Astrocyte of the cerebellum (primary cell): ENCODE results near the gene DHX30.

Experiments
- DNase-seq: peaks from one replicate; pipeline ENCODE4 v3.0.0-alpha.2; 2011; ENCODE audit warnings: low read depth
- H3K4me3 ChIP-seq: 2 replicates; pipeline ENCODE4 v1.5.1; 2011; ENCODE audit warnings: mild to moderate bottlenecking, low read depth, low read length, moderate library complexity
- in situ Hi-C: cut with HindIII; loops from 2 replicates; pipeline ENCODE4 v1.10.0; 2017; ENCODE audit warnings: low sequenced_read_pairs
- TF ChIP-seq, protein P1 (sequence below): IDR thresholded peaks from 2 replicates; pipeline ENCODE4 v1.5.1; 2012; ENCODE audit warnings: low read length, low read depth, moderate library complexity, mild to moderate bottlenecking; ENCODE audit errors: missing control alignments

DHX30 gene

DNA sequence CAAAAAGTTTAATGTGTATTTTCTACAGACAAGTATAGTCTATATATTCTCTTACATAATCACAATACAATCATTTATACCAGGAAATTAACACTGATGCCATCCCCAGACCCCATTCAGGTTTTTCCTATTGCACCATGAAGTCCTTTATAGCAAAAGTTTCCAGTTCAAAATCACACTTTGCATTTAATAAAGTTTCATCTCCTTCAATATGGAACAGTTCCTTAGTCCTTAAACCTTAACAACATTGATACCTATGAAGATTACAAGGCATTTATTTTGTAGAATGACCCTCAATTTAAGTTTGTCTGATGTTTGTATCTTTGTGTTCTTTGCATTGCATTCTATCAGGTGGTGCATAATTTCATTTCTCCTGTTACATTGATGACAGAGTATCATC is 19.3 kb upstream of the DHX30 start:
- DNase-seq, result no peak
- TF ChIP-seq, protein P1, sequence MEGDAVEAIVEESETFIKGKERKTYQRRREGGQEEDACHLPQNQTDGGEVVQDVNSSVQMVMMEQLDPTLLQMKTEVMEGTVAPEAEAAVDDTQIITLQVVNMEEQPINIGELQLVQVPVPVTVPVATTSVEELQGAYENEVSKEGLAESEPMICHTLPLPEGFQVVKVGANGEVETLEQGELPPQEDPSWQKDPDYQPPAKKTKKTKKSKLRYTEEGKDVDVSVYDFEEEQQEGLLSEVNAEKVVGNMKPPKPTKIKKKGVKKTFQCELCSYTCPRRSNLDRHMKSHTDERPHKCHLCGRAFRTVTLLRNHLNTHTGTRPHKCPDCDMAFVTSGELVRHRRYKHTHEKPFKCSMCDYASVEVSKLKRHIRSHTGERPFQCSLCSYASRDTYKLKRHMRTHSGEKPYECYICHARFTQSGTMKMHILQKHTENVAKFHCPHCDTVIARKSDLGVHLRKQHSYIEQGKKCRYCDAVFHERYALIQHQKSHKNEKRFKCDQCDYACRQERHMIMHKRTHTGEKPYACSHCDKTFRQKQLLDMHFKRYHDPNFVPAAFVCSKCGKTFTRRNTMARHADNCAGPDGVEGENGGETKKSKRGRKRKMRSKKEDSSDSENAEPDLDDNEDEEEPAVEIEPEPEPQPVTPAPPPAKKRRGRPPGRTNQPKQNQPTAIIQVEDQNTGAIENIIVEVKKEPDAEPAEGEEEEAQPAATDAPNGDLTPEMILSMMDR, result no peak
- no peak overlapping the region for H3K4me3 ChIP-seq
- in situ Hi-C loops, result no loop called here

DNA sequence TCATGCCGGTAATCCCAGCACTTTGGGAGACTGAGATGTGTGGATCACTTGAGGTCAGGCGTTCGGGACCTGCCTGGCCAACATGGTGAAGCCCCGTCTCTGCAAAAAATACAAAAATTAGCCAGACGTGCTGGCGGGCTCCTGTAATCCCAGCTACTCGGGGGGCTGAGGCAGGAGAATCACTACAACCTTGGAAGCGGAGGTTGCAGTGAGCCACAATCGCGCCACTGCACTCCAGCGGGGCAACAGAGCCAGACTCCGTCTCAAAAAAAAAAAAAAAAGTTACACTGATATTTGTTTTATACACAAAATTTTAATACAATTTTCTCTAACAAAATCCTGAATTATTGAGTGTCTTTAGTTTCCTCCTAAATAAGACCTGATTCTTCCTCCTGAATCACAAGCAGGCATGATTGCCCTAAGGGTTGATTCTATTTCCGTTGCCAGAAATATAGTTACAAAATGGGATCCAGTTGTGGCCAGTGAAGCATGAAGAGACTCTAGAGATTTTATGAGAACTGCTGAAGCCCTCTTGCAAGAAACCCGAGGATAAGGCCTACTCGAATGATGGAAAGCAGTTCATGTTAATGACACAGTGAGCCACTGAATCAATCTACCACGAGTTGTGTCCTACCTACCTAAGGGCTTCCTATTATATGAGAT is 11.6 kb upstream of the DHX30 start:
- no peak for DNase-seq
- TF ChIP-seq, protein P1, result no peak
- in situ Hi-C loops, result no loop called here

DNA sequence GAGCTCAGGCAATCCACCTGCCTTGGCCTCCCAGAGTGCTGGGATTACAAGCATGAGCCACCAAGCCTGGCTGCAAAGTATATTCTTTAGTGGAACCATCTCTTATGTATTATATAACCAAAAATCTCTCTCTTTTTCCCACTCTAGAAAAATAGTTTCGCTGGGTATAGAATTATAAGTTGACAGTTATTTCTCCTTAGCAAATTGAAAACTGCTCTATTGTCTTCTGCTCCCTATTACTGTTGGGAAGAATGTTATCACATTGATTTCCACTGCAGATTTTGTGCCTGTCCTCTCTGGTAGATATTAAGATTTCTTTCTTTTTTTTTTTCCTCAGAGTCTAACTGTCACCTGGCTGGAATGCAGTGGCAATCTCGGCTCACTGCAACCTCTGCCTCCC is 10.2 kb upstream of the DHX30 start:
- no peak for DNase-seq
- H3K4me3 ChIP-seq, result no peak overlapping the region
- in situ Hi-C loops, result no loop called here
- TF ChIP-seq, protein P1, result no peak

More for the DNA sequence above, 11.6 kb upstream of the DHX30 start:
- no peak overlapping the region for H3K4me3 ChIP-seq

DNA sequence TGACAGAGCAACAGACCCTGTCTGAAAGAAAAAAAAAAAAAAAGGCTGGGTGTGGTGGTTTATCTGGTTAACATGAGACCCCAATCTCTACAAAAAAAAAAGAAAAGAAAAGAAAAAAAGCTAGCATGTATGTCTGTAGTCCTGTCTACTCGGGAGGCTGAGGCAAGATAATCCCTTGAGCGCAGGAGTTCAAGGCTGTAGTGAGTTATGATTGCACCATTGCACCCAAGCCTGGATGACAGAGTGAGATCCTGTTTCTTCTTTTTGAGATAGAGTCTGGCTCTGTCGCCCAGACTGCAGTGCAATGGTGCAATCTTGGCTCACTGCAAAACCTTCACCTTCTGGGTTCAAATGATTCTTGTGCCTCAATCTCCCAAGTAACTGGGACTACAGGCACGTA is 8.4 kb upstream of the DHX30 start:
- DNase-seq, result no peak
- TF ChIP-seq, protein P1, result no peak
- H3K4me3 ChIP-seq, result no peak overlapping the region
- in situ Hi-C loops, result no loop called here

DNA sequence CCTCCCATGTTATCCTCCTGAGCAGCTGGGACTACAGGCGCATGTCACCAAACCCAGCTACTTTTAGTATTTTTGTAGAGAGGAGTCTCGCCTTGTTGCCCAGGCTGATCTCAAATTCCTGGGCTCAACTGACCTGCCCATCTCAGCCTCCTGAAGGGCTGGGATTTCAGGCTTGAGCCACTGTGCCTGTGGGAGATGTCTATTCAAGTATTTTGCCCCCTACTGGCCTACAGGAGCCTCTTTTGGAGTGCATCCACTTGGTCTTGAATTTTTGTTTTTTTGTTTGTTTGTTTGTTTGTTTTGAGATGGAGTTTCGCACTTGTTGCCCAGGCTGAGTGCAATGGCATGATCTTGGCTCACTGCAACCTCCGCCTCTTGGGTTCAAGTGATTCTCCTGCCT is 3.2 kb upstream of the DHX30 start:
- TF ChIP-seq, protein P1, result no peak
- H3K4me3 ChIP-seq, result no peak overlapping the region
- DNase-seq, result no peak
- in situ Hi-C loops, result no loop called here

DNA sequence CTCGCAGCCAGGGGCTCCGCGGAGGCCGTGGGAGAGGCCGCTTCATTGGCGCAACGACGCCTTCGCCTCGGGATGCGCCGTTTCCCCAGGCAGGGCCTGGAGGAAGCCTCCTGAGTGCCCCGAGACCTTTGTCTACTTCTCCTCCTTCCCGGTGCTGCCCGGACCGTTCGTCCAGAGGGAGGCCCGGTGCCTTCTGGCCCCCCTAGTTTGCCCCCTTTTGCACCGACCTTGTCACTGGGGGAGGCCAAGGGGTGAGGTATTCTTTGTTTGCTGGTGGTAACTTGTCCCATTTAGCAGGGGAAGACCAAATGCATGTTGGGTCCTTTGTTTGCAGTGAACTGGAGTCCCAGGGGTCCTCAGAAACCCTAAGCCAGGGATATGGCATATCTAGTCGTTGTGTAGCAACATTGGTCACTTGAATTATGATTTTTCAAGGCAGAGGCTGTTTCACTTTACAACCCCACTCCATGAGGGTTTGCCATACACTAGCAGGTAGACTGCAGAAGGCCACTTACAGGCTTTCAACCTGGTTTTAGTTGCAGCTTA is 615 bp downstream of the DHX30 start:
- TF ChIP-seq, protein P1, result no peak
- in situ Hi-C loops, result no loop called here
- peak overlapping the region; percentile 81 for H3K4me3 ChIP-seq
- no peak for DNase-seq

DNA sequence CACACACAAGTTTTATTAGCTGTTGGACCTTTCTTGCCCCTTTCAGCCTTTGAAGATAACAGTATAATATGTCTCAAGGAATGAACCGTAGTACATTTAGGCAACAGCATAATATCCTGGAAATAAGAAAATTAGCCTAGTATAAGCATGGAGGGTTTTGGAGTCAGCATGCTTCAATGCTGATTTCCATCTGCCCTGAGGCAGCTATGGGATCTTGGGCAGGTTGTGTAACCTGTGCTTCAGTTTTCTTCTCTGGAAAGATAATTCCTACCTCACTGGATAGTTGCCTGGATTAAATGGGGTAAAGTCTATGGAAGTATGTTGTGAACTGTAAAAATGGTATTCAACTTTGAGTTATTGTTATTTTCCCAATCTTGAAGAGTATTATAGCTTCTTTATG is 1.6 kb downstream of the DHX30 start:
- DNase-seq, result no peak
- TF ChIP-seq, protein P1, result no peak
- H3K4me3 ChIP-seq, result no peak overlapping the region
- in situ Hi-C loops, result no loop called here
